Body of pancreas (tissue), 4 donors: ENCODE measurements around the gene TRAPPC12. TPM values are rescaled to one million over a fixed set of nuclear protein-coding genes. Genes with fewer than 3 reads are reported as not detected.

ENCODE experiments used
- ATAC-seq: fragments of 150-250 bp; one replicate; pipeline ENCODE4 v1.9.1; 2016
- DNase-seq, 4 donors: peaks; one replicate each; pipeline ENCODE4 v3.0.0-alpha.2; 2019
- H3K27ac ChIP-seq, 4 donors: fragments of 200-600 bp; sonication (generic); 1 replicate in 3 of 4; 2 replicates in 1 of 4; pipeline versions ENCODE4 v1.5.1 to v1.6.1; 2016 to 2019; ENCODE audit warnings: mild to moderate bottlenecking in 1 of 4, mixed read lengths in 1 of 4, moderate library complexity in 1 of 4
- H3K27me3 ChIP-seq, 2 donors: fragments of 200-600 bp; sonication (generic); one replicate each; pipeline ENCODE4 v1.6.0; 2016; ENCODE audit warnings: mild to moderate bottlenecking in 1 of 2
- H3K36me3 ChIP-seq, 2 donors: fragments of 200-600 bp; sonication (generic); replicated peaks in 1 of 2; 2 replicates each; pipeline ENCODE4 v1.5.1; 2016; ENCODE audit warnings: low read depth in 2 of 2; ENCODE audit not compliant: insufficient read depth in 1 of 2
- H3K4me1 ChIP-seq: fragments of 200-600 bp; sonication (generic); one replicate; pipeline ENCODE4 v1.6.0; 2016
- H3K4me3 ChIP-seq, 2 donors: fragments of 200-600 bp; sonication (generic); 1 replicate in 1 of 2; 2 replicates in 1 of 2; pipeline ENCODE4 v1.5.1; 2016 to 2019
- H3K9me3 ChIP-seq, 3 donors: fragments of 200-600 bp; sonication (generic); 1 replicate in 2 of 3; 2 replicates in 1 of 3; pipeline ENCODE4 v1.5.1; 2016
- CTCF ChIP-seq, 7 experiments: fragments of 450-650 bp in 4 of 7; fragments of 200-600 bp in 3 of 7; sonication (generic) in 3 of 7; IDR thresholded peaks; one replicate each; pipeline ENCODE4 v1.5.1; 2016 to 2019; ENCODE audit warnings: antibody characterized with exemption in 7 of 7
- POLR2A ChIP-seq, 3 donors: fragments of 450-650 bp; IDR thresholded peaks; one replicate each; pipeline ENCODE4 v1.6.1; 2016; ENCODE audit warnings: antibody characterized with exemption in 3 of 3, mild to moderate bottlenecking in 2 of 3
- WGBS, 2 donors: methylation state at CpG; one replicate each; pipeline ENCODE4 v1.1.5; 2017; 5-methylcytosine and 5-hydroxymethylcytosine counted together
- intact Hi-C: fragments of 100-400 bp; cut with DNase I; formaldehyde crosslinking; loops from one replicate; pipeline ENCODE4 v1.15.1; 2023
- total RNA-seq, 2 donors: library from RNA; depleted of rRNA; stranded (reverse); fragments of >200 nt; gene quantifications; one replicate each; pipeline ENCODE4 v1.1.0, GENCODE V29; 2016

TRAPPC12 gene
- total RNA-seq, 2 donors from 2014 or later: 43.1 to 134 TPM

- Histone ChIP-seq H3K4me1 (peaks cover 6% of the 10 kb centered on the region), H3K27me3 (no peaks in the 10 kb centered on the region), H3K36me3 (peaks cover 1 to 15% of the 10 kb centered on the region in 2 donors), H3K4me3 (no peak overlapping the region), H3K27ac (no peak overlapping the region), H3K9me3 (no peaks in the 10 kb centered on the region)
- ATAC-seq: peak; percentile 47
- TF ChIP-seq POLR2A (IDR thresholded peaks at IDR 0.05) (no peak), CTCF (IDR thresholded peaks at IDR 0.05) (no peak)
- 79 to 80% methylated on average over 21 to 38 of the region's 38 CpGs for WGBS, 2 donors
- intact Hi-C loops: no loop called here
- DNase-seq: peak; percentile 41 to 73 (median 56)
Observed at GRCh38 chr2:3460831-3461800, 81.6 kb downstream of the TRAPPC12 start.

GRCh38 chr2:3461801-3462492 is 82.5 kb downstream of the TRAPPC12 start:
- Histone ChIP-seq H3K36me3 (peaks cover 5 to 18% of the 10 kb centered on the region in 2 donors), H3K9me3 (no peaks in the 10 kb centered on the region), H3K27ac (no peak overlapping the region), H3K4me3 (no peak overlapping the region), H3K27me3 (no peaks in the 10 kb centered on the region), H3K4me1 (peaks cover 6% of the 10 kb centered on the region)
- DNase-seq (peak in 1 of 4 donors; percentile 39), ATAC-seq (peak; percentile 37)
- intact Hi-C loops: no loop called here
- 71 to 74% methylated on average over 12 of the region's 12 CpGs for WGBS, 2 donors
- no peak for TF ChIP-seq POLR2A (IDR thresholded peaks at IDR 0.05)
- TF ChIP-seq CTCF (IDR thresholded peaks at IDR 0.05): peak in 6 of 7 experiments; percentile 65 to 99 (median 84)

GRCh38 chr2:3462493-3463104 is 83.1 kb downstream of the TRAPPC12 start:
- DNase-seq: no peak
- peaks cover 5 to 20% of the 10 kb centered on the region in 2 donors for H3K36me3 ChIP-seq

More at GRCh38 chr2:3462493-3463104, 83.1 kb downstream of the TRAPPC12 start:
- 68 to 69% methylated on average over 10 of the region's 10 CpGs for WGBS, 2 donors
- Histone ChIP-seq H3K9me3 (no peaks in the 10 kb centered on the region), H3K27me3 (no peaks in the 10 kb centered on the region), H3K27ac (no peak overlapping the region), H3K4me3 (no peak overlapping the region), H3K4me1 (peaks cover 6% of the 10 kb centered on the region)
- intact Hi-C loops: no loop called here
- TF ChIP-seq POLR2A (IDR thresholded peaks at IDR 0.05) (no peak), CTCF (IDR thresholded peaks at IDR 0.05) (no peak)
- ATAC-seq: no peak
